Activated CD8-positive, alpha-beta T cell treated with anti-CD3 and anti-CD28 coated beads, Interleukin-2, amount 10 ng/mL, durations not matched to agents 7 days and 5 days (primary cell): ENCODE results near the gene NUF2. TPM values are rescaled to one million over a fixed set of nuclear protein-coding genes. Genes with fewer than 3 reads are reported as not detected.
"Not testable (repeated sequence)": the region's sequence is repeated elsewhere in the genome, so short reads cannot be mapped to it uniquely, and the experiment has no call there.

ENCODE experiments used
- ATAC-seq: fragments of 150-1000 bp; cut with Tn5 transposase; one replicate; pipeline ENCODE4 v1.10.0; 2021; ENCODE audit warnings: moderate library complexity
- CTCF ChIA-PET: fragments of 350-600 bp; sonication (Branson Sonifier 250); formaldehyde crosslinking; loops from one replicate; lab custom pipeline; 2021; ENCODE audit warnings: antibody characterized with exemption; lab: Charles Lee
- POLR2A ChIA-PET: fragments of 350-600 bp; sonication (Branson Sonifier 250); formaldehyde crosslinking; loops from one replicate; lab custom pipeline; 2021; ENCODE audit warnings: antibody characterized with exemption; lab: Charles Lee
- DNase-seq: peaks from one replicate; pipeline ENCODE4 v3.0.0-alpha.2; 2020
- H3K27ac Mint-ChIP-seq: one replicate; pipeline ENCODE4 v1.8.0; 2021; ENCODE audit warnings: mild to moderate bottlenecking, mixed read lengths
- H3K27me3 Mint-ChIP-seq: one replicate; pipeline ENCODE4 v1.8.0; 2021; ENCODE audit warnings: low read depth, mixed read lengths
- H3K36me3 Mint-ChIP-seq: one replicate; pipeline ENCODE4 v1.8.0; 2021; ENCODE audit warnings: low read depth, mixed read lengths
- H3K4me1 Mint-ChIP-seq: one replicate; pipeline ENCODE4 v1.8.0; 2021; ENCODE audit warnings: low read depth, mixed read lengths
- H3K4me3 Mint-ChIP-seq: one replicate; pipeline ENCODE4 v1.8.0; 2021; ENCODE audit warnings: mild to moderate bottlenecking, mixed read lengths
- H3K9me3 Mint-ChIP-seq: one replicate; pipeline ENCODE4 v1.8.0; 2022; ENCODE audit warnings: mixed read lengths; ENCODE audit not compliant: insufficient read depth
- total RNA-seq, 2 experiments: library from RNA; stranded (reverse); gene quantifications; one replicate each; pipeline ENCODE4 v1.2.3, GENCODE V29; 2021

Gene NUF2
- total RNA-seq, 2 experiments from 2014 or later = 75.2 to 81.1 TPM

DNA sequence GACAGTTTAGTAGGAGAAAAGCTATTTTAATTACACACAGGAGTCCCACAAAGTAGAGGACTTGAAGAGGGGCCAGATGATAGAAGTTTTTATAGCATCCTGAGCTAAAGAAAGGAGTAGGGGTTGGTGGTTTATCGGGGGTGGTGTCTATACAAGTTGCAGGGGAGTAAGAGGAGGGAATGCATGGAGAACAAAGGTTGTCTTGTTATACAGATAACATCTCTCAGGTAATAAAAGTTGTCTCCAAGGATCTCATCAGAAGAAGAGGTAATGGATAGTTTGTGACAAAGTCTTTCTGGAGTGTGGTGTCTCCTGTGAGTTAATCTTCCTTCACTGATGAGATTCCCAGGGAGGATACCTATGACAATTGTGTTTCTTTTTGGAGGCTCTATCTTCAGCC is 23.4 kb upstream of the NUF2 start:
- no peak overlapping the region for H3K27ac Mint-ChIP-seq
- CTCF ChIA-PET = no interaction called here

DNA sequence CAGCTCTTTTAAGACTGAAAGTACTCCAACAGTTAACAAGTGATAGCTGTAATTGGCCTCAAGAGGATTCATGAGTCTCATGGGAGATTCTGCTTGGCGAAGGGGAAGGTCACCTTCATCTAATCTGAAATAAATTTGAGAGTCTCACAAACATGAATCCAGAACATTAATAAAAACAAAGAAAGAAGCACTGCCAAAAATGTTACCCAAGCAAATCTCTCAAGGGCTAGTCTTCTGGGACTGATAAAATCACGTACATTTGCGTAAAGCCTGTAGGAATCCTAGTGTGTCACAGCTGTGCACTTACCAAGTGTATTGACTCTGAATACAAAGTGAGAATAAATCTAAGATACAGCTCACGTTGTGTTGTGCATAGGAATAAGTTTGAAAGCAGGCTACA is 21.2 kb upstream of the NUF2 start:
- no peaks in the 10 kb centered on the region for H3K9me3 Mint-ChIP-seq
- H3K4me1 Mint-ChIP-seq = no peaks in the 10 kb centered on the region
- no peak overlapping the region for H3K4me3 Mint-ChIP-seq
- ChIA-PET POLR2A (no interaction called here), CTCF (interaction anchor here (0.9 kb wide), 2 partner anchors 15 kb away, joined by 4 to 5 read pairs; no protein-coding TSS in a partner anchor)
- no peak overlapping the region for H3K27ac Mint-ChIP-seq
- H3K27me3 Mint-ChIP-seq = no peaks in the 10 kb centered on the region
- no peak for DNase-seq
- peaks cover 18% of the 10 kb centered on the region for H3K36me3 Mint-ChIP-seq
- ATAC-seq = no peak

More for the DNA sequence above, 23.4 kb upstream of the NUF2 start:
- no peaks in the 10 kb centered on the region for H3K9me3 Mint-ChIP-seq
- no peak overlapping the region for H3K4me3 Mint-ChIP-seq
- no peaks in the 10 kb centered on the region for H3K27me3 Mint-ChIP-seq
- ATAC-seq = no peak
- no peaks in the 10 kb centered on the region for H3K4me1 Mint-ChIP-seq
- peaks cover 21% of the 10 kb centered on the region for H3K36me3 Mint-ChIP-seq
- POLR2A ChIA-PET = no interaction called here
- no peak for DNase-seq

DNA sequence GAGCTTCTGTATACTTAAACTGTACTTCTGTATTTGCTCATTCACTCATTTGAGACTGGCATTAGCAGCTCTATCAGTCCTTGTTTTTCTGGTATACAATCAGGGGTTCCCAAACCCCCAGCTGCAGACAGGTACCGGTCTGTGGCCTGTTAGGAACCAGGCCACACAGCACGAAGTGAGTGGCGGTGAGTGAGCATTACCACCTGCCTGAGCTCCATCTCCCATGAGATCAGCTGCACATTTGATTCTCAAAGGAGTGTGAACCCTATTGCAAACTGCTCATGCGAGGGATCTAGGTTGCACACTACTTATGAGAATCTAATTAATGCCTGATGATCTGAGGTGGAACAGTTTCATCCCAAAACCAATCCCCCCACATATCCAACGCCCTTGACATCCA is 18.2 kb upstream of the NUF2 start:
- POLR2A ChIA-PET = no interaction called here
- CTCF ChIA-PET = interaction anchor here (0.6 to 2.2 kb wide), 4 partner anchors 12 to 233 kb away, joined by 3 to 7 read pairs (median 4); no protein-coding TSS in a partner anchor
- DNase-seq (no peak), ATAC-seq (no peak)
- no peaks in the 10 kb centered on the region for H3K27me3 Mint-ChIP-seq
- H3K27ac Mint-ChIP-seq = no peak overlapping the region
- H3K4me3 Mint-ChIP-seq = no peak overlapping the region
- H3K9me3 Mint-ChIP-seq = no peaks in the 10 kb centered on the region
- peaks cover 12% of the 10 kb centered on the region for H3K36me3 Mint-ChIP-seq
- no peaks in the 10 kb centered on the region for H3K4me1 Mint-ChIP-seq

DNA sequence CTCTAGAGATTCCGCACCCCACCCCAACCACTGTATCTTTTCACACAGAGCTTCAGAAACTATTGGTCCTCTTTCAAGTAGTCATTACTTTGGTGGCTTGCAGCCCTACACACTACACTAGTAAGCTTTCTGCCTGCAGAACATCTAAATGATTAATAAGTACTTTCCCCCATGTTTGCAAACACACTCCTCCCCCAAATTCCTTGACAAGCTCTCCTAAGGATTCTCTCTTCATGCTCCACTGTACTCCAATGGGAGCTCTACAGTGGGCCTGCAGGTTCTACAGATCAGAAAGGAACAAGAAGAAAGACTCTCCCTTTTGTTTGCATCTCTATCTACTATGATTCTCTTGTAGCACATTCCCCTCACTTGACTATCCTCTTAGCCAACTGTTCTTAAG is 16.3 kb upstream of the NUF2 start:
- no peaks in the 10 kb centered on the region for H3K27me3 Mint-ChIP-seq
- no peaks in the 10 kb centered on the region for H3K9me3 Mint-ChIP-seq
- H3K4me3 Mint-ChIP-seq = no peak overlapping the region
- ATAC-seq (no peak), DNase-seq (no peak)
- ChIA-PET POLR2A (no interaction called here), CTCF (interaction anchor here (0.9 to 2.4 kb wide), 3 partner anchors 8 to 457 kb away, joined by 3 to 11 read pairs (median 4); no protein-coding TSS in a partner anchor)
- H3K27ac Mint-ChIP-seq = no peak overlapping the region
- H3K4me1 Mint-ChIP-seq = no peaks in the 10 kb centered on the region
- H3K36me3 Mint-ChIP-seq = peaks cover 13% of the 10 kb centered on the region

DNA sequence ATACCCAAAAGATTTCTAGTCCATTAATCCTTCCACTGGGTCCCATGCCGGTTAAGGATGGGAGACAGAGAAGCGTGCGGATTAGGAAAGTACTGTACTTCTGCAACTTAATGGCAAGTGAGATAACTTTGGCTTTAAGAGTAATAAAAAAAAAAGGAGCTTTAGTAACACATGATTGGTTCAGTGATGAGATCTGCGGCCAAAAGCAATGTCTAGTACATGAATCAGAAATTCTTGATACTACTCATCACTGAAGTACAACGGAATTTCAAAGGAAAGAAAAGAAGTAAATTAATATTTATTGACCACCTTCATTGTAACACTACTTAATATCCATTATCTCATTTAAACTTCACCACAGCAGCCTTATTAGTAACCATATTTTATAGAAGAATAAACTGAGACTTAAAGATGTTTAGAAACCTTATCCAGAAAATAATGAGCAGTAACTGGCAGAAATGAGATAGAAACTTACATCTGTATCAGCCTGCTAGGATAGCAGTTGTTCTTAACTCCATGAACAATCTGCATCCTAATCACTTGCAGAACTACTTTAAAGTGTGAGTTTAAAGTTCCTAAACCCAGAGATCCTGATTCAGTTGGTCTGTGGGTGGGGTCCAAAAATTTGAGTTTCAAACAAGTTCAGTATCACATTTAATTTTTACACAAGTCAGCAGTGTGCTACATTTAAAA is 14.1 kb upstream of the NUF2 start:
- no peak for DNase-seq
- Mint-ChIP-seq H3K27ac (no peak overlapping the region), H3K4me1 (no peaks in the 10 kb centered on the region), H3K27me3 (no peaks in the 10 kb centered on the region), H3K9me3 (no peaks in the 10 kb centered on the region), H3K4me3 (no peak overlapping the region), H3K36me3 (peaks cover 21% of the 10 kb centered on the region)
- ATAC-seq = no peak
- CTCF ChIA-PET = no interaction called here
- POLR2A ChIA-PET = no interaction called here

DNA sequence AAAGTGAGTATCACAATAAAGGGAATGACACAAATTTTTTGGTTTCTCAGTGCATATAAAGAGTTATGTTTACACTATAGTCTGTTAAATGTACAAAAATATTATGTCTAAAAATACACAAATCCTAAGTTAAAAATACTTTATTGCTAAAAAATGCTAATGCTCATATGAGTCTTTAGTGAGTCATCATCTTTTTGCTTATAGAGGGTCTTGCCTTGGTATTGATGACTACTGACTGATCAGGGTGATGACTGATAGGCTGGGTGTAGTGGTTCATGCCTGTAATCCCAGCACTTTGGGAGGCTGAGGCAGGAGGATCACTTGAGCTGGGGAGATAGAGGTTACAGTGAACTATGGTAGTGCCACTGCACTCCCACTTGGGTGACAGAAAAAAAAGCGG is 12.9 kb upstream of the NUF2 start:
- no peaks in the 10 kb centered on the region for H3K27me3 Mint-ChIP-seq
- no peaks in the 10 kb centered on the region for H3K4me1 Mint-ChIP-seq
- ChIA-PET CTCF (no interaction called here), POLR2A (no interaction called here)
- no peak for ATAC-seq
- H3K36me3 Mint-ChIP-seq = peaks cover 17% of the 10 kb centered on the region
- H3K4me3 Mint-ChIP-seq = no peak overlapping the region
- no peak overlapping the region for H3K27ac Mint-ChIP-seq
- H3K9me3 Mint-ChIP-seq = no peaks in the 10 kb centered on the region
- no peak for DNase-seq

DNA sequence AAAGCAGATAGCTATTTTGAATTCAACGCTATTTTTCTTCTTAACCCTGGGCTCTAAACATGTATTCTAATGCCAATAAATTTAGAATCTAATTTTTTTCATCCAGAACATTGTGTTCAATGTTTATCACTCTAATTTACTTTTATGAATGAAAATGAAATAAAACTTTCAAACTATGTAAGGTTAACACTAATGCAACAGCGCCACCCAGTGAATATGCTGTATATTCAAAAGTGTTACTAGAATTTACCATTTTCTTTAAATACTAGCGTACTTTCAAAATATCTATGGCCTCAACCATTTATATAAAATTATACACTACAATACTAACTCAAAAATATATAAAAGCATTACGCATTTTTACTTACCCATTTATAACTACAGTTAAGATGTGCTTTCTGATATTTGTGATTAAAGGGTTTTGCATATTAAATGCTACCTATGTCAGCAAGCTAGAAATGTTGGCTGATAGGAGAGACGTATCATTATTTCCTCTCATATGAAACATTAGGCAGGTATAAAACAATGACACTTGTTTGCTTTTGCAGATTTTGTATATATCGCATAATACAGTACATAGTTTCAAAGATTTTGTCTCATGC is 5.9 kb upstream of the NUF2 start:
- Mint-ChIP-seq H3K4me1 (peaks cover 9% of the 10 kb centered on the region), H3K4me3 (no peak overlapping the region), H3K27me3 (no peaks in the 10 kb centered on the region), H3K9me3 (no peaks in the 10 kb centered on the region), H3K36me3 (peaks cover 9% of the 10 kb centered on the region), H3K27ac (no peak overlapping the region)
- ATAC-seq (no peak), DNase-seq (peak; percentile 66)
- ChIA-PET CTCF (interaction anchor here (0.8 to 6.1 kb wide), 18 partner anchors 8 to 469 kb away, joined by 3 to 56 read pairs (median 5); partner anchors contain the start of genes RGS4 and RGS5), POLR2A (no interaction called here)

DNA sequence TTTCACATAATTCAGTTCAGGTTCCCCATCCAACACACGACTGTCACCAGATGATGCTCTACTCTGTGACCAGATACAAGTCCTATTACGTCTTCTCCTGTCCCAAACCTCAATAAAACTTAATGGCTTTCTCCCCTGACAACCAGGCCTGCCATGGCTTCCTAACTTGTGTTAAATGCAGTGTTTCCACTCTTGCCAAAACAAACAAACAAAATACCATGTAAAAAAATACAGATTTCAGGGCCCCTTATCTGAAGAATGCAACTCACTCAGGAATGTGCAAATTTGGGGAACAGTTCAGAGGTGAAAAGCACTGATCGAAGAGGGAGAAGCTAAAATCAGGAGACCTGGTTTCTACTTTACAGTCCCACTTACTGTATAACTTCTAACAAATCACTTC is 863 bp upstream of the NUF2 start:
- Mint-ChIP-seq H3K9me3 (no peaks in the 10 kb centered on the region), H3K4me3 (peak overlapping the region; percentile 91), H3K27ac (peak overlapping the region; percentile 96), H3K36me3 (peaks cover 25% of the 10 kb centered on the region), H3K27me3 (no peaks in the 10 kb centered on the region), H3K4me1 (peaks cover 38% of the 10 kb centered on the region)
- ATAC-seq = no peak
- DNase-seq = no peak
- POLR2A ChIA-PET = no interaction called here
- CTCF ChIA-PET = interaction anchor here (1.9 kb wide), 1 partner anchor 467 kb away, joined by 6 read pairs; no protein-coding TSS in a partner anchor

DNA sequence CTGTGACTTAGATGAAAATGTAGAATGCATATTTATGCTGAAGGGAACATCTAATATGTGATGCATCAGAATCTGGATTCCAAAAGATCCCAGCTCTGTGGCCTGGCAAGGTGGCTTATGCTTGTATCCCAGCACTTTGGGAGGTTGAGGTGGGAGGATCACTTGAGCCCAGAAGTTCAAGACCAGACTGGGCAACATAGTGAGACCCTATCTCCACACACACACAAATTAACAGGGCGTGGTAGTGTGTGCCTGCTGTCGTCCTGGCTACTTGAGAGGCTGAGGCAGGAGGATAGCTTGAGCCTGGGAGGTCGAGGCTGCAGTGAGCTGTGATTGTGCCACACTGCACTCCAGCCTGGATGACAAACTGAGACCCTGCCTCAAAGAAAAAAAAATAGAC is 1.6 kb downstream of the NUF2 start:
- peaks cover 41% of the 10 kb centered on the region for H3K36me3 Mint-ChIP-seq
- POLR2A ChIA-PET, H3K9me3 Mint-ChIP-seq, H3K27me3 Mint-ChIP-seq, ATAC-seq, DNase-seq: not testable (repeated sequence)
- CTCF ChIA-PET = interaction anchor here (0.7 to 1.4 kb wide), 2 partner anchors 8 to 39 kb away, joined by 3 read pairs; no protein-coding TSS in a partner anchor
- peaks cover 43% of the 10 kb centered on the region for H3K4me1 Mint-ChIP-seq
- H3K27ac Mint-ChIP-seq = peak overlapping the region; percentile 58
- H3K4me3 Mint-ChIP-seq = peak overlapping the region; percentile 91

DNA sequence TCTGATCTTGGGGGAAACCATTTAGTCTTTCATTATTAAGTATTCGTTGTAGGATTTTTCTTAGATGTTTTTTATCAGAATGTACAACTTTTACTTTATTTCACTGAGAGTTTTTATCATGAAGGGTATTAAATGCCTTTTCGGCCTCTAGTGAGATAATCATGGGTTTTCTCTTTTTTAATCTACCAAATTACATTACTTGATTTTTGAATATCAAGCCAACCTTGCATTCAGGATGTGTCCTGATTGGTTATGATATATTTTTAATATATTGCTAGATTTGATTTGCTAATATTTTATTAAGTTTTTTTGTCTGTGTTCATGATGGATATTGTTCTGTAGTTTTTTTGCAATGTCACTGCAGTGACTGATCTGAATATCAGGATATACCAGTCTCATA is 9.4 kb downstream of the NUF2 start:
- Mint-ChIP-seq H3K36me3 (peaks cover 82% of the 10 kb centered on the region), H3K4me3 (no peak overlapping the region), H3K9me3 (peaks cover 25% of the 10 kb centered on the region), H3K27ac (no peak overlapping the region), H3K27me3 (no peaks in the 10 kb centered on the region), H3K4me1 (peaks cover 20% of the 10 kb centered on the region)
- ATAC-seq (no peak), DNase-seq (no peak)
- ChIA-PET POLR2A (no interaction called here), CTCF (no interaction called here)

DNA sequence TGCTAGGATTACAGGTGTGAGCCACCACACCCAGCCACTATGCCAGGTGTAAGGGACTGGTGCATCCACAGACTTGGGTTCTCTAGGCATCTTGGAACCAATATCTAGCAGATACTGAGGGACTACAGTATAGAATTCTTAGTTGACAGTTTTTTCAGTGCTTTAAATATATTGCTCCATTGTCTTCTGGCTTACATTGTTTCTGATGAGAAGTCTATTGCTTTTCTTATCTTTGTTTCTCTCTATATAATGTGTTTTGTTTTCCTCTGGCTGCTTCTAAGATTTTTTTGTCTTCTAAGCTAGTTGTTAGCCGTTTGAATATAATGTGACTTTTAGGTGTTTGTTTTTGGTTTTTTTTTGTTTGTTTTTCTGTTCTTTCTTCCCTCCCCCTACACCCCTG is 13.5 kb downstream of the NUF2 start:
- H3K4me3 Mint-ChIP-seq = no peak overlapping the region
- no peak for DNase-seq
- H3K9me3 Mint-ChIP-seq = peaks cover 21% of the 10 kb centered on the region
- ChIA-PET POLR2A (no interaction called here), CTCF (interaction anchor here (1.3 kb wide), 1 partner anchor 487 kb away, joined by 3 read pairs; no protein-coding TSS in a partner anchor)
- ATAC-seq = no peak
- H3K27me3 Mint-ChIP-seq = no peaks in the 10 kb centered on the region
- H3K36me3 Mint-ChIP-seq = peaks cover 77% of the 10 kb centered on the region
- H3K4me1 Mint-ChIP-seq = peaks cover 9% of the 10 kb centered on the region
- H3K27ac Mint-ChIP-seq = no peak overlapping the region

DNA sequence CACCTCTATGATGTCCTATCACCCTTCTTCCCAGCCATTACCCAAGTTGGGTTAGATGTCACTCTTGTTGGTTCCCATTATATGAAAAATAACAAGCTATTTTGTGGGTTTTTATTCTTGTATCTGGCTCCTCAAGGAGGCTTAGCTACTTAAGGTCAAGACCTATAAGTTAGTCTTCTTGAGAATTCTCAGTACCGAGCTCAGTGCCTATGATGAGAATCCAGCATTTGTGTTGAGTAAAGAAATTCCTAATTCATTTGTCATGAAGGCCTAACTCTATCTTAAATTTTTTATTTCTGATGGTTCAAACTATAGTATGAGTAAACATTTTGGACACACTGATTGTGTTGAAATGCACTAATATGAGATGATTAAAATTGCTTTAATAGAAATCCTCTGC is 15.9 kb downstream of the NUF2 start:
- H3K4me3 Mint-ChIP-seq = no peak overlapping the region
- H3K27ac Mint-ChIP-seq = no peak overlapping the region
- no peak for DNase-seq
- H3K27me3 Mint-ChIP-seq = no peaks in the 10 kb centered on the region
- H3K9me3 Mint-ChIP-seq = peaks cover 3% of the 10 kb centered on the region
- ChIA-PET POLR2A (no interaction called here), CTCF (interaction anchor here (0.8 to 1.3 kb wide), 2 partner anchors 12 to 22 kb away, joined by 3 to 4 read pairs; no protein-coding TSS in a partner anchor)
- ATAC-seq = no peak
- H3K36me3 Mint-ChIP-seq = peaks cover 59% of the 10 kb centered on the region
- peaks cover 3% of the 10 kb centered on the region for H3K4me1 Mint-ChIP-seq
